GM12872 (cell line): ENCODE measurements around the gene BNIP2.

Experiments used
- TF ChIP-seq, protein P1 (sequence below): IDR thresholded peaks from 3 replicates; pipeline ENCODE4 v1.5.1; 2011; ENCODE audit warnings: low read depth, mild to moderate bottlenecking, low read length, moderate library complexity; ENCODE audit not compliant: insufficient read depth

Gene BNIP2

DNA sequence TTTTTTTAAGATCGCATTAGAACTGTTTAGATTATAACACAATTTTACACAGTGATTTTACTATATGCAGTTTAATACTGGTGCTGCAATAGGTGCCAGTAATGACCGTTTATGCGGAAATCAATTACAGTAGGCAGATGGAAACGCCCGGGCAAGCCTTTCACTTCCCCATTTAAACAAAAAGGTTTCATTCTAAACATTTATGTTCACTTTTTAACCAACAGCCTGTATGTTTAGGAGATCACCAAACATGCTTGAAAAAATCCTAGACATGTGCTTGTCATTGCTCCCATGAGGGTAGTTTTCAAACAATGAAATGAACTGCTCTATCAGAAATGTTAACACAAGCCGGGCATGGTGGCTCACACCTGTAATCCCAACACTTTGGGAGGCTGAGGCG, 2.7 kb downstream of the BNIP2 start:
- TF ChIP-seq, protein P1, sequence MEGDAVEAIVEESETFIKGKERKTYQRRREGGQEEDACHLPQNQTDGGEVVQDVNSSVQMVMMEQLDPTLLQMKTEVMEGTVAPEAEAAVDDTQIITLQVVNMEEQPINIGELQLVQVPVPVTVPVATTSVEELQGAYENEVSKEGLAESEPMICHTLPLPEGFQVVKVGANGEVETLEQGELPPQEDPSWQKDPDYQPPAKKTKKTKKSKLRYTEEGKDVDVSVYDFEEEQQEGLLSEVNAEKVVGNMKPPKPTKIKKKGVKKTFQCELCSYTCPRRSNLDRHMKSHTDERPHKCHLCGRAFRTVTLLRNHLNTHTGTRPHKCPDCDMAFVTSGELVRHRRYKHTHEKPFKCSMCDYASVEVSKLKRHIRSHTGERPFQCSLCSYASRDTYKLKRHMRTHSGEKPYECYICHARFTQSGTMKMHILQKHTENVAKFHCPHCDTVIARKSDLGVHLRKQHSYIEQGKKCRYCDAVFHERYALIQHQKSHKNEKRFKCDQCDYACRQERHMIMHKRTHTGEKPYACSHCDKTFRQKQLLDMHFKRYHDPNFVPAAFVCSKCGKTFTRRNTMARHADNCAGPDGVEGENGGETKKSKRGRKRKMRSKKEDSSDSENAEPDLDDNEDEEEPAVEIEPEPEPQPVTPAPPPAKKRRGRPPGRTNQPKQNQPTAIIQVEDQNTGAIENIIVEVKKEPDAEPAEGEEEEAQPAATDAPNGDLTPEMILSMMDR = no peak

DNA sequence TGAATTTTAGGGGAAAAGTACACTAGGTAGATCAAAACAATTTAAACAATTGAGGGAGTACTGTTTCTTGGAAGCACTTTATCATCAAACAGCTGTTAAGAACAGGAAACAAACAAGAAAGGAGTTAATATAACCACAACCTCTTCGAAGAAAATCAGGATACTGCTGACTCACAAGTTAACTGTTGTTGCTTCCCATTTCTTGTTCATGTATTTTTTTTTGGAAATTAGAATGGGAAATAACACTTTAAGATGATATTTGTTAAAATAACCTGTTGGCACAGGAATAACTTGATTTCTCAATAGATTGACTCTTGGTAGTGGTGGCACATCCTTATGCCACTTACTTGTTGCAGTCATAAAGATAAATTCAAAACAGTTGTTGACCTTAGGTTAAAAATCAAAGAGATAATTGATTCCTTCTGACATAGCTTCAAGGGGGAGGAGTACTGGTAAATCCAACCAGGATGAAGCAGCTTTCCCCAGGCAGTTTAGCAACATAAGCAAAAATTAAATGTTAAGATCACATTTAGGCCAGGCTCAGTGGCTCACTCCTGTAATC, 3.3 kb downstream of the BNIP2 start:
- TF ChIP-seq, protein P1 = no peak

DNA sequence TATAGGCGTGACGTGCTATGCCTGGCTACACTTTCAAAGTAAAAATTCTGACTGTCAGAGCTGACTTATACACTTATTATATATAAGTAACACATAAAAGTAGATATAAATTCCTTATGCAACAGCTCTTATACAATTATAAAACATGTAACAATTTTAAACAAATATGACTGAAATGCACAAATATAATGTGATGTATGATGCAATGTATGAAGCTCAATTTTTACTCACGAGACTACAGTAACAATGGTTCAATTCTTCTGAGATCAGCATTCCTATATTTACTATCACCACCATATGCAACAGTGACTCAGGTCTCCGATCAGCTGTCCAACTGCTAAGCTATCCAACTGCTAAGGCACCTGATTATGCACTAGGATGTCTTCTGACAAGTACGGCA, 8.2 kb downstream of the BNIP2 start:
- TF ChIP-seq, protein P1 = no peak

GRCh38 chr15:59680346-59680745, 8.8 kb downstream of the BNIP2 start:
- TF ChIP-seq, protein P1 = no peak

GRCh38 chr15:59678620-59679019, 10.5 kb downstream of the BNIP2 start:
- TF ChIP-seq, protein P1 = no peak

DNA sequence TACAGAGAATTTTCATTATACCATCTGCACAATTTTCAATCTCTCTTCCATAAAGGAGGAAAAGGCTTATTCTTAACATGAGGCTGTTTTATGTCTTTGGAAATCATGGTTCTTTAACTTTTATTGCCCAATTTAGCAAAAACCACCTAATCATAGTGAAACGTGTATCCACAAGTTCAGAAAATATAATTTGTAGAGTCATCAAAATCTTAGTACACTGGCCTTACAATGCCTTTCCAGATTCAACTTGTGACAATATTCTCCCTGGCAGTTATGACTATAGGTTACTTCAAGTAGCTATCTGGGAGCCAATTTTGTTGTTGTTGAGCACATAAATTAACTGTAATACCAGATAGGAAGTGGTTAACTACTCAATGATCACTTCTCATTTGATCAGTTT, 10.9 kb downstream of the BNIP2 start:
- TF ChIP-seq, protein P1 = no peak

GRCh38 chr15:59676565-59676964, 12.6 kb downstream of the BNIP2 start:
- TF ChIP-seq, protein P1 = no peak
